ENCODE data around the gene CNOT3.

GRCh38 chr19:54189735-54190502 lies 52.4 kb downstream of the CNOT3 start:
- TF ChIP-seq RARB (CRISPR knock-in tag; IDR thresholded peaks at IDR 0.05) = no peak
- no peak for TF ChIP-seq ARNTL (CRISPR knock-in tag; IDR thresholded peaks at IDR 0.05; ENCODE audit: borderline replicate concordance, low read depth)
- TF ChIP-seq CSRNP3 (CRISPR knock-in tag; IDR thresholded peaks at IDR 0.05) = no peak
- TF ChIP-seq CREB5 (CRISPR knock-in tag; IDR thresholded peaks at IDR 0.05; ENCODE audit: low read depth) = no peak
- no peak for TF ChIP-seq ZFP3 (CRISPR knock-in tag; IDR thresholded peaks at IDR 0.05)
- no peak for TF ChIP-seq ZNF565 (CRISPR knock-in tag; conservative IDR thresholded peaks at IDR 0.05; ENCODE audit: low read depth)
- no peak for TF ChIP-seq ESRRG (CRISPR knock-in tag; IDR thresholded peaks at IDR 0.05)
- TF ChIP-seq ZC3H10 (CRISPR knock-in tag; IDR thresholded peaks at IDR 0.05) = no peak
- TF ChIP-seq PPARA (CRISPR knock-in tag; IDR thresholded peaks at IDR 0.05; ENCODE audit: borderline replicate concordance) = no peak
- no peak for TF ChIP-seq ZNF70 (CRISPR knock-in tag; IDR thresholded peaks at IDR 0.05)
- TF ChIP-seq ZNF8 (CRISPR knock-in tag; IDR thresholded peaks at IDR 0.05) = no peak
- no peak for TF ChIP-seq POU6F1 (CRISPR knock-in tag; IDR thresholded peaks at IDR 0.05; ENCODE audit: borderline replicate concordance, low read depth)
- no peak for TF ChIP-seq BACH2 (CRISPR knock-in tag; IDR thresholded peaks at IDR 0.05; ENCODE audit: borderline replicate concordance)

Data from SK-N-SH treated with all-trans-retinoic acid at 6 μM for 48 hours (cell line).